Panc1 (cell line): ENCODE measurements around the gene SLC37A1.

Experiments used
- CTCF ChIP-seq: fragments of 450-650 bp; IDR thresholded peaks from 2 replicates; pipeline ENCODE4 v1.5.1; 2017; ENCODE audit warnings: mild to moderate bottlenecking
- POLR2AphosphoS5 ChIP-seq: IDR thresholded peaks from 2 replicates; pipeline ENCODE4 v1.6.1; 2012; ENCODE audit warnings: mild to moderate bottlenecking, low read depth, low read length, moderate library complexity
- REST ChIP-seq, 2 experiments: IDR thresholded peaks; 2 replicates each; pipeline ENCODE4 v1.6.1; 2011 to 2012; ENCODE audit warnings: low read depth in 2 of 2, control low read depth in 1 of 2, low read length in 1 of 2, mild to moderate bottlenecking in 1 of 2, moderate library complexity in 1 of 2; ENCODE audit not compliant: insufficient read depth in 1 of 2
- SIN3A ChIP-seq: IDR thresholded peaks from 2 replicates; pipeline ENCODE4 v1.6.1; 2012; ENCODE audit warnings: low read depth, mild to moderate bottlenecking, low read length, moderate library complexity, borderline replicate concordance; ENCODE audit not compliant: insufficient read depth
- TCF7L2 ChIP-seq: IDR thresholded peaks from 2 replicates; pipeline ENCODE4 v1.6.1; 2011; ENCODE audit warnings: mild to moderate bottlenecking, low read depth, low read length, inconsistent platforms

- TF ChIP-seq CTCF (no peak), POLR2AphosphoS5 (no peak), REST (IDR thresholded peaks at IDR 0.05; ENCODE audit: insufficient read depth in 1 of 2, low read depth in 2 of 2, low read length in 1 of 2) (no peak), SIN3A (no peak), TCF7L2 (no peak)
Observed at GRCh38 chr21:42489006-42489563, 24.6 kb upstream of the SLC37A1 start.
